NCI-H1092 (cell line): Measurements from ENCODE around the gene ARHGAP42.

ENCODE experiments used
- DNase-seq: peaks from one replicate; lab custom pipeline; 2025; lab: John Stamatoyannopoulos, UW

ARHGAP42 gene

DNA sequence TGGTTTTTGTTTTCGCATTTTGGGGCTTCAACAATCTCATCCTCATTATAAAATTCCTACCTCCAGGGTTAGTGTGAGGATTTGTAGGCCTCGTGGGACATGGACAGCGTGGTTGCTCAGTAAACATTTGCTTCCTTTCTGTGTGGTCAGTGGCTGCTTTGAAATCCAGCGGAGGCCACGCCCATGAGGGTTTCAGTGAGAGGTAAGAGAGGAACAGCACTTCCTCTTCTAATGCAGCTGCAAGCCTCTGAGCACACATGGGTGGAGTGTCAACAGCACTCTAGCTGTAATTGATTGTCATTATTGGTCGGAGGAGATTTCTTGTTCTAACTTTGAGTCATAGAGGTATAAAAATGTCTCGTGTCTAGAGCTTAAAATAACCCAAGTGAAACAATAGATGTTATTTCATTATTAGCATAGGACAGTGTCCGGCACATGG lies 6.0 kb upstream of the ARHGAP42 start:
- DNase-seq, result peak; percentile 43

GRCh38 chr11:100682247-100682969 lies 4.7 kb upstream of the ARHGAP42 start:
- DNase-seq, result no peak

- no peak for DNase-seq
These were observed 4.0 kb upstream of the ARHGAP42 start for GRCh38 chr11:100683126-100683525.

GRCh38 chr11:100684101-100685065 lies 2.7 kb upstream of the ARHGAP42 start:
- DNase-seq, result no peak

- no peak for DNase-seq
These were observed 523 bp upstream of the ARHGAP42 start for GRCh38 chr11:100686476-100687053.

GRCh38 chr11:100687630-100688395 lies 725 bp downstream of the ARHGAP42 start:
- DNase-seq, result peak; percentile 19

- DNase-seq, result no peak
These were observed 2.1 kb downstream of the ARHGAP42 start for GRCh38 chr11:100689141-100689540.

GRCh38 chr11:100691896-100692653 lies 5.0 kb downstream of the ARHGAP42 start:
- DNase-seq, result no peak

GRCh38 chr11:100695911-100696310 lies 8.8 kb downstream of the ARHGAP42 start:
- no peak for DNase-seq

DNA sequence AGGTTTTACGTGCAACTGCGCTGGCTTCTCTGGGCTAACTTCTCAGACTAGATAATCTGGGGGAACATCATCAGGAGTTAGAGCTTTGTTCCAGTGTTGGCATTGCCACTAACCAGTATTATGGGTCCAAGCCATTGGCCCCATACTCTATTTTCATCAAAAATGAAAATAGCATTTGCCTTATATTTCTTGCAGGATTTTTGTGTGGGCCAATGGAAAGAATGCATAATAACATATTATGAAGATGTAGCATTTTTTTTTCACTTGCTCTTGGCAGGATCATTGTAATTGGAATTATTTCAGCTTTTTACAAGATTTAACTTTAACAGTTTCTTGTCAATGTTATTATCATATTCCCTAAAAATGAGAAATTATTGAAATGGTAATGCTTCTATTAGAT lies 16.1 kb downstream of the ARHGAP42 start:
- DNase-seq, result no peak

GRCh38 chr11:100703801-100704575 lies 16.9 kb downstream of the ARHGAP42 start:
- DNase-seq, result no peak

GRCh38 chr11:100705447-100705846 lies 18.4 kb downstream of the ARHGAP42 start:
- DNase-seq, result no peak

- no peak for DNase-seq
These were observed 19.1 kb downstream of the ARHGAP42 start for GRCh38 chr11:100706179-100706578.

DNA sequence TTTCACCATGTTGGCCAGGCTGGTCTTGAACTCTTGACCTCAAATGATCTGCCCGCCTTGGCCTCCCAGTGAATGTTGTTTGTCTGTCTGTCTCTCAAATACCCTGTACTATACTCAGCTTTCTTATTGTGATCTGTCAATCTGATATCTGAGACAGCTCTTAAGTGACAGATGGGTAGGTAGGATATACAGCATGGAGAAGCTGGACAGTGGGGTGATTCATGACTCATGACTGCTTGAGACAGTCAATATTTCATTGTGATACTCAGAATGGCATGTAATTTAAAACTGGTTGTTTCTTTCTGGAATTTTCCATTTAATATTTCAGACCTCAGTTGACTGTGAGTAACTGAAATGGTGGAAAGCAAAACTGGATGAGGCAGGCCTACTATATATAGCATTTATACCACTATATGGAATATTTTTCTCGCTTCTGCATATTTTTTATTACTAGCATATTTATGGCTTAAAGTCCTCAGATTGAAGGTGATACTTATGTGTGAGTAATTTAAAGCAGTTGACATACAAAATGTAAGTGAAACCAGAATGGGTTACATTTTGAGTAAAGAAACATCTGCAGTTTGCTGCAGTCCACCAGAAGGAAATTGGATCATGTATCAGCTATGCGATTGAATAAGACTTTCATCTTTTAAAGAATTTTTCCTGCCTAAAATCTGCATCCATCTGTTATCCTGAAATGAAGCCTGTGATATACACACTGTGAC lies 22.3 kb downstream of the ARHGAP42 start:
- no peak for DNase-seq

GRCh38 chr11:100711984-100712383 lies 24.9 kb downstream of the ARHGAP42 start:
- DNase-seq, result no peak

DNA sequence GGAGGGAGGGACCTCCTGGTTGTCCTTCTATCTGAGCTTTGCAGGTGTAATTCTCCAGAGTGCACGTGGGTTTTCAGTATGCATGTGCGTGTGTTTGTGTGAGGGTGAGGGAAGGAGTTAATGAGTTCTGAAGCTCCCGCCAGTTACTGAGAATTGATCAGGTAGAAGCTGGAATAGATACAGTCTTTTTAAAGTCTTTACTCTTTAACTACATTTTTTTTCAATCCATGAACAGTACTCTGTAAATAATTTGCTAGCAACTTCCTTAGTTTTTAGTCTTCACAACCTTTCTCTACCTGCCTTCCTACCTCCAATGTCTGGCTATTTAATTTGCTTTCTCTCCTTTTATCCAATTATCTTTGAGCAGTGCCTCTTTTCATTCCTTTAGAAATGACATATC lies 25.5 kb downstream of the ARHGAP42 start:
- no peak for DNase-seq

DNA sequence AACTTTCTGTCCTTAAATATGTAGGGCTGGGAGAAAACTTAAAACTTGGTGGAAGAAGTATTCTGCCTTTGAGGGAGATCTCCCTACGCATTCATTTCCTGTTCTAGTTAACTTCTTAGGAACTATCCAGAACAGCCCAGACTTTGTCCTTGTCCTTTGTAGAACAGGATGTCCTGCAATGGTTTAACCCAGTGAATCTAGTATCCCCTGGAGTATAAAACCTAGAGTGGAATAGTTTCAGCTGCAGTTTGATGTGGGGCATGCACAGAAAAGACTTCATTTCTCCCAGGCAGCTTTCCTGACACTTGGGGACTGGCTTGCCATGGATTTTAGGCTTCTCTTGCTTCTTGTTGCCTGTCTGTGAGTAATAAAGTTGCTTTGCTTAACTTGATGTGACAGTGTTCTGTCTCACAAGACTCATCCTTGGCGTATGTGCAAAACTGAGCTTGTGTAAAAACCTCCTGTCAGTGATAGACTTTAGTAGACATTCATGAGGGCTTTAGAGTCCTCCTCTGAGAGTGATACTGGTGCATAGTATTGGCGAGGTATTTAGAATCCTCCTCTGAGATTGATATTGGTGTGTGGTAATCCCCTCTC lies 28.2 kb downstream of the ARHGAP42 start:
- DNase-seq, result no peak

GRCh38 chr11:100716838-100717237 lies 29.8 kb downstream of the ARHGAP42 start:
- DNase-seq, result no peak

- DNase-seq, result peak; percentile 88
These were observed 32.3 kb downstream of the ARHGAP42 start for GRCh38 chr11:100719362-100719761.
